T-helper 1 cell (primary cell): ENCODE measurements around the gene NOTCH3.

Experiments used
- DNase-seq, 5 donors: peaks; one replicate each; pipeline ENCODE4 v3.0.0-alpha.2; 2012 to 2020
- total RNA-seq, 4 donors: gene quantifications; one replicate each; lab custom pipeline; 2026; lab: John Stamatoyannopoulos, UW

The NOTCH3 gene
- 0 to 0.15 (median 0.06) reads per million in 4 donors for total RNA-seq

DNA sequence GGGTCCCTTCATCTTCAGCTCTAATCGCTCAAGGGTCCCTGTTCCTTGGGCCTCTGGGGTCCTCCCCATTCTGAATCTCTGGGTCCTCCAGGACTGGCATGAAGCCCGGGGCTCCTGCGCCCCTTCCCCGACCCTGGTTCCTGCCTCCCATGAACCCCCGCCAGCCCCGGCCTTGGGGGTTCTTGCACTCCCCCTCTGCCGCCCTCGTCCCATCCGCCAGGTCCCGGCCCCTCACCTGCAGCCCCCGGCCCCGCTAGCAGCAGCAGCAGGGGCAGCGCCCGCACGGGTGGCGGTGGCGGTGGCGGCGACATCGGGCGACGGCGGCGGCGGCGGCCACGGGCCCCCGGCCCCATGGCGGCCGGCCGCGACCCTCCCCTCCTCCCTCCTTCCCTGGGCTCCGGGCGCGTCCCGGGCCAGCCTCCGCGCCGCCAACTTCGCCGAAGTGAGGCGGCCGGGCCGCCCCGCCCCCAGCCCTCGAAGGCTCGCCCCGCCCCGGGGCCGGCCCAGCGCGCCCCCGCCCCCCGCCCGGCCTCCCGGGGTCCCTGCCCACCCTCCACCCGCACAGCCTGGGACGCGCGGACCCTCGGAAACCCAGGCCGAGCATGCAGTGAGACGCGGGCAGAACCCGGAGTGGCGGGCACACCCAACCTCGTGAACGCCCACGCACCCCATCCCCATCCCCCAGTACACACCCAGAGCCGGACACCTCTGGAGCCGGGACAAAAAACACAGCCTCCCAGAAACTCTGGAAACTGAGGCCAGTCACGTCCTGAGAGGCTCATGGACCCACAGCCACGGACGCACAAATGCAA lies at the start of gene NOTCH3:
NOTCH3 (minus strand) TSS at position 443 of the 812 bp plus-strand sequence; CDS start at position 353, 90 bp downstream.
- DNase-seq: no peak

DNA sequence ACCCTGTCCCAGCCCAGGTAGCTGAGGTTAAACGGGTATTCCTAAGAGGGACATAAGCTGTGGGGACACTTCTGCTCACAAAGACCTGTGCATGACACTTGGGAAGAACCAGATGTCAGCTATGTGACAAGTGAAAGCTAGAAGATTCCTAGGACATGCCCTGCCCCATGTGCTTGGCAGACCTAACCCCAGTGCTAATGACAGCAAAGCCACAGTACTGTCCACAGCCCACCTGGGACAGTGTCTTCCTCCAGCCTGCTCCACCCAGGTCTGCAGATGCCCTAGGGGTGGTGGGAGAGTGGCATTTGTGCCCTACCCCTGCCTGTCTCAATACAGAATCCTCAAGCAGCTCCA lies 49.8 kb upstream of the NOTCH3 start:
- DNase-seq: no peak

DNA sequence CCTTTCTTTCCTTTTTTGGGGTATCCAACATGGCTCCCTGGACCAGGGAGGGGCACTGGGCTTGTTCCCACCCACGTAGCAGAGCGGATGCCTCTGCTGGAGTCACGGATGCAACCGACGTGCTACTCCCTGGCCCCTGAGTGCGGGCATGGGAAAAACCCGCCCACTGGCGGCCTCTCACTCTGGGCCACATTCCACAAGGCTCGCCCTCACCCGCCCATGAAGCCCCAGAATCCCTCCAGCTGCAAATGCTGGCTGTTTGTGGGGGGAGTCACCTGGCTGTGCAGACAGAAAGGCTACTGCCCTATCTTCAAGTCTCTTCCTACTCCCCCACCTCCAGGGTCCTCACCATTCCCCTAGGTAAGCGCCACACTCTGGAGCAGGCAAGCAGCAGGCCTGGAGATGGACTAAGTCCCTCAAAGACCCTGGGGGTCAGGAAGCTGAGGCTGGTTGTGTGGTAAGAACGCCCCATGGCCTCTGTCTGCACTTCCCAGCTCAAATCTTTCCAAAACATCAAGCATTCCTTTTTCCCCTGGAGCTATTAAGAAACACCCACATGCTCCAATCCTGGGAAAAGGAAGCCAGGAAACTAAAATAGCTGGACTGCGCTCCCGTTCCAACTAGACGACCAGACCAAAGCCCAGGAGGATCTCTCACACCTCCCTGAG lies 49.3 kb upstream of the NOTCH3 start:
- no peak for DNase-seq

- no peak for DNase-seq
Observed at GRCh38 chr19:15249528-15249874, 48.7 kb upstream of the NOTCH3 start.

GRCh38 chr19:15248648-15249527 lies 48.1 kb upstream of the NOTCH3 start:
- DNase-seq: no peak

DNA sequence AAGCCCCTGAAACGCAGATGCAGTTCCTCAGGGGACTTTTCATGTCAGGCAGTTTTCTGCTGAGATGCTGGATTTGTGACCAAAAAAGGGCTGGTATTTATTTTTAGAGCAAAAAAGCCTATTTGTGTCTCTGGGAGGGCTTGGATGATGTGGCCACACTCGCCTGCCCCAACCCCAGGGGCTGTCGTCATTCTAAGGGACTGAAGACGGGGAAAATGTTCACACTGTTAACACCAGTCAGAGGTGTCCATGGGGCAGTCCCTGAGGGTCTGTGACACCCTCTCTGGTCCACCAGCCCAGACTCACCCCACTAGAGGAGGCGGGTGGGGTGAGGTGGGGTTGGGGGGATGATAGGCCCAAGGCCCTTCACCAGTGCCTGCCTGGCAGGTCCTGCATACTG lies 47.3 kb upstream of the NOTCH3 start:
- no peak for DNase-seq

DNA sequence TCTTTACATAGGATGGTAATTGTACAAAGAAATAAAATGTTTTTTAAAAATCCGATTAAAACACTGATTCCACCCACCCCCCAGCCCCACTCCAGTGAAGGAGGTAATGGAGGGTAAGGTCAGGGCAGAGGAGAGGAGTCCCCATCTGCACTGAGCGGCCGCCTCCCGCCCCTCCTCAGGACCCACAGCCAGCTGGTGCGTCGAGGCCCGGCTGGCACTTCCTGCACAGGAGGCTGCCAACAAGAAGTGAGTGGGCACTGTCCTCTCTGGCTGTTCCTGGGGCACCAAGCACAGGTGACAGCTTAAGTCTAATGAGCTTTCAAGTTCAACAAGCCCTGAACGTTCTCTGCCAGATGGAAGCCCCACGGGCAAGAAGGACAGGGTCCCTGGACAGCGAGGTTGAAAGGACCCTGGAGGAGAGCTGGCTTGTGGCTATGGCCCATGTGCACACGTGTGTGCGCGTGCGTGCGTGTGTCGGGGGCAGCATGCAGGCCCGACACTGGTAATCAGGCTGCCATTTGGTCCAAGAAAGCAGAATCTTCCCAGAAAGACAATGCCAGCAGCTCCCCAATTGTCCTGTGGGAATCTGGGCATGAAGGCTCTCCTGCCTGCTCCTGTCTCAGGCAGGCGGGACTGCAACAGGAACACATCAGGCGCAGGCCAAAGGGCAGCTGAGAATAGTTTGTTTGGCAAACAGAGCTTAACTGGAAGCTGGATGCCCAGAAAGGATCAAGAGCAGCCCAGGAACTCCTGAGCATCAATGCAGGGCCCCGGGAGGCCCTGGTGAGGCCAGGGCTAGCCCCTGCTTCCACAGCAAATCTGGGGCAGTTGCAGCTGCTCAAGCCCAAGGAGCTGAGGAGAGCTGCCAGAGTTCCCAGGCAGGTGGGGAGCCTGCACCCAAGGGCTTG lies 46.6 kb upstream of the NOTCH3 start:
- DNase-seq: no peak

GRCh38 chr19:15246198-15246481 lies 45.3 kb upstream of the NOTCH3 start:
- DNase-seq: no peak

DNA sequence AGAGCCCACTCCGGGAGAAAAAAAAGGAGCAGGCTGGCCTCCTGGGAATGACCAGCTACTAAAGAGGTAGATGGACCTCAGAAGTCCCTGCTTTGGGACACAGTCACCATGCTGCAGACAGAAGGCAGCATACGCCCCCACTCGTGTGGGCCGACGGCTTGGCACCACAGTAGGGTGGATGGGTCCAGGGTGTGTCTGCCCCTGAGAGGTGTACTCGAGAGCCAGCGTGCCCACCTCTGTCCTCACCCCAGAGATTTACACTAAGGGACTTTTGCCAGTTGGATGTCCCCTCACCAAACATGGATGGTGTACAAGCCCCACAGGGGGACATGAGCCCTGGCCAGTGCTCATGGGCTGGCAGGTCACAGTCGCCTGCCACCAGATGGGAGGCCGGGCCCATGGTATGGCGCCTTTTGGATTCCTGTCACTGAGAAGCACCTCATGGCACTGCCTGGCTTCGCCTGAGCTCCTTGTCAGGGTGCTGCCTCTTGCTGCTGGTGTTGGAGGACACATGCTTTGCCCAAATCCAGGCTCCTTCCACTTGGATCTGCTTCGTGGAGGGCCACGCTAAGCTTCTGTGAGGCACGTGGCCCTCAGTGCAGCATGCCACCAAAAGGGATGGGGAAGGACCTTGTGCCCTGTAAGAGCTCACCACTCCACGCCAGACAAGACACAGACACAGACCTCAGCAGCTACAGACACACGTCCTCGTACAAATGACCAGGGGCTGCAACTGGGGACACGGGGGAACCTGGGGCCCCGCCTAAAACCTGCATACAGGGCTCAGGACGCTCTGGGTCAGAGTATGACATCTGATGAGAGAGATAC lies 44.8 kb upstream of the NOTCH3 start:
- no peak for DNase-seq

- DNase-seq: no peak
Observed at GRCh38 chr19:15244808-15245207, 44.0 kb upstream of the NOTCH3 start.

DNA sequence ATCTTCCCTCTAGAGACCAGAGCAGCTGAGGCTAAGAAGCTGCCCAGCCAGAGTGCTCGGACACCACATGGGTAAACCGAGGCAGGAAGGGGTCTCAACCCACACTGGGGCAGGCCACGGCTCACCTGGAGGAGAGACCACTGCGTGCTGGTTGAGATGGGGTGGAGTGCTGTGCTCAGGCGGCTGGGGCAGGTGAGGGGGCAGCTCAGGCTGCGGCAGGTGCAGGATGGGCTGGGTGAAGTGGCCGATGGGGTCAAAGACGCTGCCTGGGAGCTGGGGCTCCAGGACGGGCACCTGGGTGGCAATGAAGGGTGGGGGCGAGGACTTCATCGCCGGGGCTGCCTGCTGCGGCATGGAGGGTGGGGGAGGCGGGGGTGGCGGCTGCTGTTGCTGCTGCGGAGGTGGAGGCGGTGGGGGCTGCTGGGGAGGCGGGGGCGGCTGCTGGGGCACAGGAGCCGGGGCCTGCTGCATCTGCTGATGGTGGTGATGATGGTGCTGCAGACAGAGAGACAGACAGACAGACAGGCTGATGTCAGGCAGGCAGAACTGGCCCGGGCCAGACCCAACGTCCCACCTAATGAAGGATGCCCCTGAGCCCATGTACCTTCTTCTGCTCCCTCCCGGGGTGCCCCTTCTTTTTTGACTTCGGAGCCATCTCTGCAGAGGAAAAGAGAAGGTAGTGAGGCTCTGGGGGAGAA lies 43.5 kb upstream of the NOTCH3 start:
- DNase-seq: no peak

DNA sequence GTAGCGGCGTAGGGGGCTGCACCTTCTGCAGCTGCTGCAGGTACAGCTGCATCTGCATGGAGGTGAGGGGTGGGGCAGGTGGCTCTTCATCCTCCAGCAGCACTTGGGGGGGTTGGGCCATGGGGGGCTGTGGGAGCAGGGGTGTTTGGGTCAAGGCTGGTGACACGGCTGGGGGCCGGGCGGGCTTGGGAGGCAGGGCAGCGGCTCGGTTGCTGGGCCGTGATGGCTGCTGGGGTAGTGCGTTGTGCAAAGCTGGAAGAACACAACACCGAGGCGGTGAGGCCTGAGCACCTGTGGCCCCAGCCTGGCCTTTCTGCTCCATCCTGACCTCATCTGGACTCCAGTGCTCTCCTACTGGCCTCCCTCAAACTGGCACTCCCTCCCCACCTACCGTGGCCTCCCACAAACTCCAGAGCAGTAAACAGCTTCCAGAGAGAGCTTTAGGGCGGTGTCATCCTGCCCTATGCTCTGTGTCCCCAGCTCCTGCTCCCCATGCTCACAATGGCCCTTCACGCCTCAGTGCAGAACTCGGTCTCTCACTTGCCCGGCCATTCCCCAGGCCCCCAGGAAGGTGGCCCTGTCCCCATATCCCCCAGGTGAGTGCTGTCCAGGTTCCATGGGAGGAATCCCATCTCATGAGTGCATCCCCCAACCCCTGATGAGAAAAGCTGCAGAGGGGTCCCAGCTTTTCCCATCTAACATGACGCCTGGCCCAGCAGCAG lies 42.6 kb upstream of the NOTCH3 start:
- no peak for DNase-seq

GRCh38 chr19:15241259-15241910 lies 40.6 kb upstream of the NOTCH3 start:
- no peak for DNase-seq

DNA sequence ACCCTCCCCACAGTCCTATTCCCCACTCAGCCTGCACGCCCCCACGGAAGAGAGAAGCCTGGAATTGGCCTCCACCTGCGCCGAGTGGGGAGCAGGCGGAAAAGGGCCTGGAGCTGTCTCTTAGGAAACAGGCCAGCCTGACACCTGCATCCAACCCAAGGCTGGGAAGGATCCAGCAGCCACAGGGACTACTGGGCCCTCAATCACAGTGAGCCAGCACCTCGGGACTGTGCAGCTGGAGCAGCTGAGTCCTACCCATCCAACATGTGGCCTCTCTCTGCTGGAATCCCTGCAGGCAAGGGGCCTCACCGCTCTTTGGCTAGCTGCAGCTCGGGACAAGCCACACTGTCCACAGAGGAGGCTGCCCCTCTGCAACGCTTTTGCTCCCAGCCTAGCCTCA lies 39.7 kb upstream of the NOTCH3 start:
- DNase-seq: no peak

GRCh38 chr19:15239337-15239949 lies 38.6 kb upstream of the NOTCH3 start:
- no peak for DNase-seq

DNA sequence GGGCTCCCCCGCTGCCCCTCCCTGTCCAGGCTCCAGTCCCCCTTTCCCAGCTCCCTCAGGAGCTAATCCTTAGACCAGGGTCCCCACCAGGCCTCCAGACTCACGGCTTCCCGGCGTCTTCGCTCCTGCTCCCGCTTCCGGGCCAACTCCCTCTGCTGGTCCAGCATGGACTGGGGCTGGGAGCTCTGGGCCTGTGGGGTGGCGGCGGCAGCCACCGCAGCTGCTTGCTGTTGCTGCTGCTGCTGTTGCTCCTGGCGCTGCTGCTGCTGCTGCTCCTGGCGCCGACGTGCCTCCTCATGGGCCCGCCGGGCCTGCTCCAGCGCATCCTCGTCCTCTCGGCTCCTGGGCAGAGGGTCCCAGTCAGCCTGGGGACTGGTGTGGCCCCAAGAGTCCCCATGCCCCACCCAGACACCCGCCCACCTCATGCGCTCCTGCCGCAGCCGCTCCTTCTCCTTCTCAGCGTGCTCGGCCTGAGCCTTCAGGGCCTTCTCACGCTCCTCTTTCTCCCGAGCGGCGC lies 37.9 kb upstream of the NOTCH3 start:
- DNase-seq: no peak

DNA sequence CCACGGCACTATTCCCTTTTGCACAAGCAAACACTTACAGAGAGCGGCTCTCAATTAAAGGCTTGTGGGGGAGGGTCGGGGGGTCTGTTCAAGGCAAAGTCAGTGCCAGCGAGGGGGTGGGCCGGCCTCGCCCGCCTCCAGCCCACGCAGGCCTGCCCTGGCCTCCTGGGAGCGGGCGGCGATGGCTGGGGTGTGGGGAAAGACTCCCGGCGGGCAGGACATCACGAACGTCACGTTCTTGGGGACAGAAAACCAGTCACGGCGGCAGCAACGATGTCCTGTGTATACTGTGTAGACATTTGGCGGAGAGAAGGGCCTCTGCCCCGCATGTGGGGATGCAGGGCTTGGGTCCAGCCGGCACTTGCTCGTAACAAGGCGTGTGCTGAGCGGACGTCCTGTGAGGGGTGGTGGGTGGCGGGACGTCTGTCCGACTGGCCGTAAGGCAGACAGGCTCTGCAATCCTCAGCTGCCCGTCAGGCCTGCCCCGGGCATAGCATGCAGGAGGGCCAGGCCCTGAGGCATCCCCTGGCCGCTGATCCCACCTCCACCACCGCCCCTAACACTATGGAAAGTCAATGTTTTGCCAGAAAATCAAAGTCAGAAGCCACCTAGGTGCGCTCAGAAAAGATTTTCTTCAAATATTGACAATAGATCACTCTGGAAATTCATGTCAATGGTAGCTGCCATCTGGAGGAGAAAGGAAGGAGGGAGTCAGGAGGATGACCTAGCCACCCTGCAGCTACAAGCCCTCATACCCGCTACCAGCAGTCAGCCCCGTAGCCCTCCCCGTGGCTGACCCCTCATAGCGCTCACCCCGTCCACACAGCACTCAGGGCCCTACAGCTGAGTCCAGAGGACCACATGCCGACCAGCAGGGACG lies 37.2 kb upstream of the NOTCH3 start:
- no peak for DNase-seq

- no peak for DNase-seq
Observed at GRCh38 chr19:15236886-15237285, 36.1 kb upstream of the NOTCH3 start.
